GM23338 (cell line): ENCODE data around the gene RGS6. TPM values are rescaled to one million over a fixed set of nuclear protein-coding genes. Genes with fewer than 3 reads are reported as not detected.

Source experiments
- CREB1 ChIP-seq: fragments of 250-450 bp; sonication (Bioruptor Pico); IDR thresholded peaks from 2 replicates; pipeline ENCODE4 v1.5.0; 2020; ENCODE audit warnings: low read depth, mild to moderate bottlenecking, moderate library complexity
- EZH2 ChIP-seq: fragments of 200-600 bp; sonication (generic); IDR thresholded peaks from one replicate; pipeline ENCODE4 v1.8.0; 2017; ENCODE audit warnings: antibody characterized with exemption, mild to moderate bottlenecking, low read depth; ENCODE audit not compliant: unreplicated experiment
- JUNB ChIP-seq: IDR thresholded peaks from one replicate; pipeline ENCODE4 v1.6.1; 2016; ENCODE audit warnings: antibody characterized with exemption; ENCODE audit not compliant: unreplicated experiment
- NANOG ChIP-seq: IDR thresholded peaks from 2 replicates; pipeline ENCODE4 v1.6.1; 2016; ENCODE audit warnings: antibody characterized with exemption, borderline replicate concordance
- STAT1 ChIP-seq: IDR thresholded peaks from one replicate; pipeline ENCODE4 v1.6.1; 2016; ENCODE audit warnings: antibody characterized with exemption; ENCODE audit not compliant: unreplicated experiment
- polyA plus RNA-seq: library from polyadenylated mRNA; unstranded; fragments of >200 nt; fragmentation: Nextera tagmentation; extraction: Ambion mirVana; gene quantifications from 2 replicates; pipeline ENCODE4 v1.2.1, GENCODE V29; 2016
- total RNA-seq: library from RNA; depleted of rRNA; stranded (reverse); fragments of >200 nt; shearing (Covaris generic); gene quantifications from 2 replicates; pipeline ENCODE4 v1.2.3, GENCODE V29; 2014
- TF ChIP-seq, protein P1 (sequence below): IDR thresholded peaks from one replicate; pipeline ENCODE4 v1.6.1; 2018; ENCODE audit warnings: antibody characterized with exemption; ENCODE audit not compliant: unreplicated experiment
- TF ChIP-seq, protein P2 (sequence below): fragments of 250-450 bp; sonication (Bioruptor Pico); IDR thresholded peaks from 2 replicates; pipeline ENCODE4 v1.5.0; 2020; ENCODE audit warnings: mild to moderate bottlenecking, moderate library complexity

RGS6 gene
- total and polyA plus RNA-seq, 2 experiments from 2014 or later: 0.66 to 0.83 TPM

DNA sequence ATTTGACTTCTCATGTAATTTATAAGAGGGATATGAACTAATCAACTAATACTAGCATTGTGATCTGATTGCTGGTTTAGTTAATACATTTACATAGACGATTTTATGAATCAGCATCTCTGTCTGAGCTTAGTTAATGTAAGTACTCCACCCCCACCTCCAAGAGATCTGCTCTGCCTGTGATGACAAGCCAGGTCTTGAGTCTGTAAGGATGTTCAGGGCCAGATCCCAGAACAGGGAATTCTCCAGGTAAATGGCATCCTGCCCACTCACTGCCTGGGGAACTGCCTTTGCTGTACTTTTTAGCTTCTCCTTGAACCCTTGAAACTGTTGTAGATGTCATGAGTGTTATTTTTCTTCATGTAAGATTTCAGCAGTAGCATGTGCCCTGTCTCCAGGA is 289.8 kb downstream of the RGS6 start (continued):
- TF ChIP-seq, protein P1, sequence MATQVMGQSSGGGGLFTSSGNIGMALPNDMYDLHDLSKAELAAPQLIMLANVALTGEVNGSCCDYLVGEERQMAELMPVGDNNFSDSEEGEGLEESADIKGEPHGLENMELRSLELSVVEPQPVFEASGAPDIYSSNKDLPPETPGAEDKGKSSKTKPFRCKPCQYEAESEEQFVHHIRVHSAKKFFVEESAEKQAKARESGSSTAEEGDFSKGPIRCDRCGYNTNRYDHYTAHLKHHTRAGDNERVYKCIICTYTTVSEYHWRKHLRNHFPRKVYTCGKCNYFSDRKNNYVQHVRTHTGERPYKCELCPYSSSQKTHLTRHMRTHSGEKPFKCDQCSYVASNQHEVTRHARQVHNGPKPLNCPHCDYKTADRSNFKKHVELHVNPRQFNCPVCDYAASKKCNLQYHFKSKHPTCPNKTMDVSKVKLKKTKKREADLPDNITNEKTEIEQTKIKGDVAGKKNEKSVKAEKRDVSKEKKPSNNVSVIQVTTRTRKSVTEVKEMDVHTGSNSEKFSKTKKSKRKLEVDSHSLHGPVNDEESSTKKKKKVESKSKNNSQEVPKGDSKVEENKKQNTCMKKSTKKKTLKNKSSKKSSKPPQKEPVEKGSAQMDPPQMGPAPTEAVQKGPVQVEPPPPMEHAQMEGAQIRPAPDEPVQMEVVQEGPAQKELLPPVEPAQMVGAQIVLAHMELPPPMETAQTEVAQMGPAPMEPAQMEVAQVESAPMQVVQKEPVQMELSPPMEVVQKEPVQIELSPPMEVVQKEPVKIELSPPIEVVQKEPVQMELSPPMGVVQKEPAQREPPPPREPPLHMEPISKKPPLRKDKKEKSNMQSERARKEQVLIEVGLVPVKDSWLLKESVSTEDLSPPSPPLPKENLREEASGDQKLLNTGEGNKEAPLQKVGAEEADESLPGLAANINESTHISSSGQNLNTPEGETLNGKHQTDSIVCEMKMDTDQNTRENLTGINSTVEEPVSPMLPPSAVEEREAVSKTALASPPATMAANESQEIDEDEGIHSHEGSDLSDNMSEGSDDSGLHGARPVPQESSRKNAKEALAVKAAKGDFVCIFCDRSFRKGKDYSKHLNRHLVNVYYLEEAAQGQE: no peak
- TF ChIP-seq NANOG: no peak
- no peak for TF ChIP-seq EZH2
- TF ChIP-seq, protein P2, sequence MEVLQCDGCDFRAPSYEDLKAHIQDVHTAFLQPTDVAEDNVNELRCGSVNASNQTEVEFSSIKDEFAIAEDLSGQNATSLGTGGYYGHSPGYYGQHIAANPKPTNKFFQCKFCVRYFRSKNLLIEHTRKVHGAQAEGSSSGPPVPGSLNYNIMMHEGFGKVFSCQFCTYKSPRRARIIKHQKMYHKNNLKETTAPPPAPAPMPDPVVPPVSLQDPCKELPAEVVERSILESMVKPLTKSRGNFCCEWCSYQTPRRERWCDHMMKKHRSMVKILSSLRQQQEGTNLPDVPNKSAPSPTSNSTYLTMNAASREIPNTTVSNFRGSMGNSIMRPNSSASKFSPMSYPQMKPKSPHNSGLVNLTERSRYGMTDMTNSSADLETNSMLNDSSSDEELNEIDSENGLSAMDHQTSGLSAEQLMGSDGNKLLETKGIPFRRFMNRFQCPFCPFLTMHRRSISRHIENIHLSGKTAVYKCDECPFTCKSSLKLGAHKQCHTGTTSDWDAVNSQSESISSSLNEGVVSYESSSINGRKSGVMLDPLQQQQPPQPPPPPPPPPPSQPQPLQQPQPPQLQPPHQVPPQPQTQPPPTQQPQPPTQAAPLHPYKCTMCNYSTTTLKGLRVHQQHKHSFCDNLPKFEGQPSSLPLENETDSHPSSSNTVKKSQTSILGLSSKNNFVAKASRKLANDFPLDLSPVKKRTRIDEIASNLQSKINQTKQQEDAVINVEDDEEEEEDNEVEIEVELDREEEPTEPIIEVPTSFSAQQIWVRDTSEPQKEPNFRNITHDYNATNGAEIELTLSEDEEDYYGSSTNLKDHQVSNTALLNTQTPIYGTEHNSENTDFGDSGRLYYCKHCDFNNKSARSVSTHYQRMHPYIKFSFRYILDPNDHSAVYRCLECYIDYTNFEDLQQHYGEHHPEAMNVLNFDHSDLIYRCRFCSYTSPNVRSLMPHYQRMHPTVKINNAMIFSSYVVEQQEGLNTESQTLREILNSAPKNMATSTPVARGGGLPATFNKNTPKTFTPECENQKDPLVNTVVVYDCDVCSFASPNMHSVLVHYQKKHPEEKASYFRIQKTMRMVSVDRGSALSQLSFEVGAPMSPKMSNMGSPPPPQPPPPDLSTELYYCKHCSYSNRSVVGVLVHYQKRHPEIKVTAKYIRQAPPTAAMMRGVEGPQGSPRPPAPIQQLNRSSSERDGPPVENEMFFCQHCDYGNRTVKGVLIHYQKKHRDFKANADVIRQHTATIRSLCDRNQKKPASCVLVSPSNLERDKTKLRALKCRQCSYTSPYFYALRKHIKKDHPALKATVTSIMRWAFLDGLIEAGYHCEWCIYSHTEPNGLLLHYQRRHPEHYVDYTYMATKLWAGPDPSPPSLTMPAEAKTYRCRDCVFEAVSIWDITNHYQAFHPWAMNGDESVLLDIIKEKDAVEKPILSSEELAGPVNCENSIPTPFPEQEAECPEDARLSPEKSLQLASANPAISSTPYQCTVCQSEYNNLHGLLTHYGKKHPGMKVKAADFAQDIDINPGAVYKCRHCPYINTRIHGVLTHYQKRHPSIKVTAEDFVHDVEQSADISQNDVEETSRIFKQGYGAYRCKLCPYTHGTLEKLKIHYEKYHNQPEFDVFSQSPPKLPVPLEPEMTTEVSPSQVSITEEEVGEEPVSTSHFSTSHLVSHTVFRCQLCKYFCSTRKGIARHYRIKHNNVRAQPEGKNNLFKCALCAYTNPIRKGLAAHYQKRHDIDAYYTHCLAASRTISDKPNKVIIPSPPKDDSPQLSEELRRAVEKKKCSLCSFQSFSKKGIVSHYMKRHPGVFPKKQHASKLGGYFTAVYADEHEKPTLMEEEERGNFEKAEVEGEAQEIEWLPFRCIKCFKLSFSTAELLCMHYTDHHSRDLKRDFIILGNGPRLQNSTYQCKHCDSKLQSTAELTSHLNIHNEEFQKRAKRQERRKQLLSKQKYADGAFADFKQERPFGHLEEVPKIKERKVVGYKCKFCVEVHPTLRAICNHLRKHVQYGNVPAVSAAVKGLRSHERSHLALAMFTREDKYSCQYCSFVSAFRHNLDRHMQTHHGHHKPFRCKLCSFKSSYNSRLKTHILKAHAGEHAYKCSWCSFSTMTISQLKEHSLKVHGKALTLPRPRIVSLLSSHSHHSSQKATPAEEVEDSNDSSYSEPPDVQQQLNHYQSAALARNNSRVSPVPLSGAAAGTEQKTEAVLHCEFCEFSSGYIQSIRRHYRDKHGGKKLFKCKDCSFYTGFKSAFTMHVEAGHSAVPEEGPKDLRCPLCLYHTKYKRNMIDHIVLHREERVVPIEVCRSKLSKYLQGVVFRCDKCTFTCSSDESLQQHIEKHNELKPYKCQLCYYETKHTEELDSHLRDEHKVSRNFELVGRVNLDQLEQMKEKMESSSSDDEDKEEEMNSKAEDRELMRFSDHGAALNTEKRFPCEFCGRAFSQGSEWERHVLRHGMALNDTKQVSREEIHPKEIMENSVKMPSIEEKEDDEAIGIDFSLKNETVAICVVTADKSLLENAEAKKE (CRISPR knock-in tag): no peak
- no peak for TF ChIP-seq JUNB
- TF ChIP-seq STAT1: no peak
- TF ChIP-seq CREB1 (CRISPR knock-in tag): no peak
